Hair follicle dermal papilla cell (primary cell): ENCODE measurements around the gene PPP1R15B. TPM values are rescaled to one million over a fixed set of nuclear protein-coding genes. Genes with fewer than 3 reads are reported as not detected.

Experiments used
- small RNA-seq: library from RNA; depleted of rRNA; stranded (forward); fragments of <200 nt; gene quantifications from one replicate; pipeline ENCODE3, GENCODE V24; 2012
- total RNA-seq: library from RNA; depleted of rRNA; stranded (reverse); fragments of >200 nt; gene quantifications from 2 replicates; pipeline ENCODE4 v1.2.3, GENCODE V29; 2012

PPP1R15B gene
- total RNA-seq, result 27.2 and 33.8 TPM in 2 replicates

DNA sequence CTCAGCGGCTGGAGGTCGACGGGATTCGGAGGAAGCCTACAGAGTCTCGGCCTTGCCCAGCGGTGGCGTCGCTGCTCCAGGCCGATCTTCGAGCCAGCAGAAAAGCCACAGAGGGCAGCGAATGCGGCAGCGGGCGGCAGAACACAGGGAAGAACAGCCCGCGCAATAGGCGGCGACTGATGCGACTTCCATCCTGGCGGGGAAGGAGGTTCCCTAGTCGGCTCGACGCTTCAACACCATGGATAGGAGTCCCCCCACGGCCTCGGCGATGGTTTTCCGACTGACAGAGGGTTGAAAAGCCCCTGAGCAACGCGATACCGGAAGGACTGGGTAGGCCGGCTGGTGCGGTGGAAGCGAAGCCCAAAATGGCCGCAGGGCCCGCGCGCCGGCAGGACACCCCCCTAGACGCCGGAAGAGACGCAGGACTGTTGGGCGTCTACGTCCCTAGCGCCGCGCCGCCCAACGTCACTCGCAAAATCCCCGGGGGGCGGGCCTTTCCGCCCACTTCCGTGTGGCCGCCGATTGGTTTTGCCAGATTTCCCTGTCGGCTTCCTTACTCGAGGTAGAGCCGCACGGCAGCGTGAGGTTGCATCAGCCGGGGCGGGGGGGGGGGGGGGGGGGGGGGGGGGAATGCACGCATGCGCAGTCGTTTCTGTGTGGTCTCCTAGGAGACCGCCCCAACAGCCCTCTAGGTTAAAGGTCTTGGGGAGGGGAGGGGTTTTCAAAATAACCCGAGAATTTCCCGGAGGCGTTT lies at the start of gene PPP1R15B:
Gene PPP1R15B, minus strand, starts transcription at position 367 of the 754 bp plus-strand sequence. CDS start 406 bp downstream, outside the sequence.

DNA sequence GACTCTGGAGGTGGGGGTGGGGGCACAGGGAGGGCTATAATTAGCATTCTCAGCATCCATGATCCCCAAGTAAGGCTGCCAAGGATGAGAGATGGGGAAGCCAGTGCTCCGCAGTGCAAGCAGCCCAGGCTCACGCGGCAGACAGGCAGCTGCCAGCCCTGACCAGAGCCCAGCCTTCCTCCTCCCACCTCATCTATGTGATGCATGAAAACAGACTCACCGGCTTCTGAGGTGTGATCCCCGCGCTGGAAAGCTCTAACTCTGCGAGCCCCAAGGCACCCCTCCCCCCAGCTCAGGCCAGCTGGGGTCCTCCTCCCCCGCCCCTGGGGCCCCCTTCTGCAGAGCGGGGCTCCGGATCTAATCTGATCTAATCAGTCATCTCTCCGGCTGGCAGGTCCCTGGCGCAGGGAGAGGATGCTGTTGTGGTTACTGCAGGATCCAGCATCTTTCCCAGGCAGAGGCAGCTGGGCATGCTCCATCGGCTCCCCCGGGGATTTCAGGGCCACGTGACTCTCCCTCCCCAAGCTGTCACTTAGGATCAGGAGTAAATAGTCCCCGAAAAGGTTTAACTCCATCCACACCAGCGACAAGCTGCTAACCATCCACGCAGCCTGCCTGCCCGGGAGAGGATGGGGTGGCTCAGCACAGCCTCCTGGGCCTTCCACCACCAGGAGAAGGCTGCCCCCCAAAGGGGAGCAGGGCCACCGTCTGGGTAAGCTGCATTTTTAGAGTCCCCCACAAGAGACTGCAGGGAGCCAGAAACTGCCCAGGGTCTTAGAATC lies 52.0 kb downstream of the PPP1R15B start, which contains the start of gene PLEKHA6:
Gene PLEKHA6, minus strand, starts transcription at position 456 of the 782 bp plus-strand sequence. CDS start 86,202 bp downstream, outside the sequence.

Small RNAs within 50 kb of the gene (small RNA-seq; reads per million reads assigned to genes)
- not detected for gene AL606489.2

Other genes with a start within 250 kb of the PPP1R15B start
- not detected in 2 replicates for gene REN, start 245.5 kb downstream of the PPP1R15B start, total RNA-seq
- 1.1 TPM in 1 of 2 replicates, not detected in the other for gene KISS1, start 215.3 kb downstream of the PPP1R15B start, total RNA-seq
- gene GOLT1A, start 197.8 kb downstream of the PPP1R15B start, total RNA-seq, result not detected in 2 replicates
- gene PLEKHA6, start 51.9 kb downstream of the PPP1R15B start, total RNA-seq, result 0.12 and 0.32 TPM in 2 replicates
- gene PIK3C2B, start 83.0 kb upstream of the PPP1R15B start, total RNA-seq, result 1.6 and 1.9 TPM in 2 replicates
- gene MDM4, start 104.6 kb upstream of the PPP1R15B start, total RNA-seq, result 36.9 and 50.3 TPM in 2 replicates